ENCODE measurements around the gene NCCRP1.

DNA sequence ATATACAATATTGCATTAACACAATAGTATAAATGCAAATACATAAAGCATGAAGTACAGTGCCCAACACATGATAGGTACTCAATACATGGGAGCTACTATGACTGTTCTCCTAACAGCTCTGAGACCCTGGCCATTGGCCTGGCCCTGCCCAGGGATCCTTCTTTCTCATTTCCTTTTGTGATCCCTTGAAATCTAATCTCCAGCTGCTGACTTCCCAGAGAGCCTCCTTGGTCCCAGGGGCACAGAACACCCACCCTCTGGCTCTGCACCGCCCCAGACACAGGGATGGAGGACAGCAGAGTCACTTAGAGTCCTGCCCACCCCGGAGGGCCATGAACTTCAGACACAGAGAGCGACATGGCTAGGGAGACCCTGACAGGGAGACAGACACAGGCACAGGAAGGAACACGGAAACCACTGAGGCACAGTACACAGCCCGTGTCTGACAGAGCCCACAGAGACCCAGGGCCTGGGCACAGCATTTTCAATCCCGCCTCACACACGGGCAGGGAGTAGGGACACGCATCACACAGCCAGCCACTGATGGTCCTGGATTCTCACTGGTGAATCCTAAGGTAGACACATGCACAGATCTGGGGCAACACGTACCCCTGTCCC is 11.5 kb downstream of the NCCRP1 start:
- TF ChIP-seq, protein P1, sequence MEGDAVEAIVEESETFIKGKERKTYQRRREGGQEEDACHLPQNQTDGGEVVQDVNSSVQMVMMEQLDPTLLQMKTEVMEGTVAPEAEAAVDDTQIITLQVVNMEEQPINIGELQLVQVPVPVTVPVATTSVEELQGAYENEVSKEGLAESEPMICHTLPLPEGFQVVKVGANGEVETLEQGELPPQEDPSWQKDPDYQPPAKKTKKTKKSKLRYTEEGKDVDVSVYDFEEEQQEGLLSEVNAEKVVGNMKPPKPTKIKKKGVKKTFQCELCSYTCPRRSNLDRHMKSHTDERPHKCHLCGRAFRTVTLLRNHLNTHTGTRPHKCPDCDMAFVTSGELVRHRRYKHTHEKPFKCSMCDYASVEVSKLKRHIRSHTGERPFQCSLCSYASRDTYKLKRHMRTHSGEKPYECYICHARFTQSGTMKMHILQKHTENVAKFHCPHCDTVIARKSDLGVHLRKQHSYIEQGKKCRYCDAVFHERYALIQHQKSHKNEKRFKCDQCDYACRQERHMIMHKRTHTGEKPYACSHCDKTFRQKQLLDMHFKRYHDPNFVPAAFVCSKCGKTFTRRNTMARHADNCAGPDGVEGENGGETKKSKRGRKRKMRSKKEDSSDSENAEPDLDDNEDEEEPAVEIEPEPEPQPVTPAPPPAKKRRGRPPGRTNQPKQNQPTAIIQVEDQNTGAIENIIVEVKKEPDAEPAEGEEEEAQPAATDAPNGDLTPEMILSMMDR (IDR thresholded peaks at IDR 0.05) = no peak
- TF ChIP-seq POLR2AphosphoS5 (IDR thresholded peaks at IDR 0.05) (no peak), POLR2A (IDR thresholded peaks at IDR 0.05) (no peak)

Data from suprapubic skin (tissue), 4 donors.